ENCODE data around the gene TIGAR. TPM values are rescaled to one million over a fixed set of nuclear protein-coding genes. Genes with fewer than 3 reads are reported as not detected.
A peak's percentile ranks its signal among the peaks of the same experiment; 100 is the strongest.

The TIGAR gene, protein sequence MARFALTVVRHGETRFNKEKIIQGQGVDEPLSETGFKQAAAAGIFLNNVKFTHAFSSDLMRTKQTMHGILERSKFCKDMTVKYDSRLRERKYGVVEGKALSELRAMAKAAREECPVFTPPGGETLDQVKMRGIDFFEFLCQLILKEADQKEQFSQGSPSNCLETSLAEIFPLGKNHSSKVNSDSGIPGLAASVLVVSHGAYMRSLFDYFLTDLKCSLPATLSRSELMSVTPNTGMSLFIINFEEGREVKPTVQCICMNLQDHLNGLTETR
- polyA plus RNA-seq (ENCODE audit: insufficient read length): 15.2 TPM
- long read RNA-seq, donor 1, partial matches to known transcripts: 0 of 3 reads
- long read RNA-seq, donor 1, other reads (novel, unspliced or antisense): 0 of 3 reads
- long read RNA-seq, donor 2, partial matches to known transcripts: 0 of 3 reads
- long read RNA-seq, donor 2, other reads (novel, unspliced or antisense): 0 of 3 reads
- long read RNA-seq, donor 3, partial matches to known transcripts: 0 of 1 reads
- long read RNA-seq, donor 3, other reads (novel, unspliced or antisense): 0 of 1 reads
- long read RNA-seq, donor 4: 0 reads
- long read RNA-seq, donor 5, transcript TIGAR-201 (6 exons, 2,782 nt): major isoform, 5 of 5 reads
- long read RNA-seq, donor 5, partial matches to known transcripts: 0 of 5 reads
- long read RNA-seq, donor 5, other reads (novel, unspliced or antisense): 0 of 5 reads
- long read RNA-seq, donor 6, transcript TIGAR-201 (6 exons, 2,782 nt): major isoform, 5 of 5 reads
- long read RNA-seq, donor 6, partial matches to known transcripts: 0 of 5 reads
- long read RNA-seq, donor 6, other reads (novel, unspliced or antisense): 0 of 5 reads
- long read RNA-seq, donor 7, partial matches to known transcripts: 0 of 2 reads
- long read RNA-seq, donor 7, other reads (novel, unspliced or antisense): 0 of 2 reads
- long read RNA-seq, donor 8: 0 reads

- peak; percentile 95 for DNase-seq
Observed at GRCh38 chr12:4320853-4321701, at the start of gene TIGAR. Gene TIGAR (plus strand): TSS chr12:4321213. CDS start chr12:4321272, 59 bp downstream.

DNA sequence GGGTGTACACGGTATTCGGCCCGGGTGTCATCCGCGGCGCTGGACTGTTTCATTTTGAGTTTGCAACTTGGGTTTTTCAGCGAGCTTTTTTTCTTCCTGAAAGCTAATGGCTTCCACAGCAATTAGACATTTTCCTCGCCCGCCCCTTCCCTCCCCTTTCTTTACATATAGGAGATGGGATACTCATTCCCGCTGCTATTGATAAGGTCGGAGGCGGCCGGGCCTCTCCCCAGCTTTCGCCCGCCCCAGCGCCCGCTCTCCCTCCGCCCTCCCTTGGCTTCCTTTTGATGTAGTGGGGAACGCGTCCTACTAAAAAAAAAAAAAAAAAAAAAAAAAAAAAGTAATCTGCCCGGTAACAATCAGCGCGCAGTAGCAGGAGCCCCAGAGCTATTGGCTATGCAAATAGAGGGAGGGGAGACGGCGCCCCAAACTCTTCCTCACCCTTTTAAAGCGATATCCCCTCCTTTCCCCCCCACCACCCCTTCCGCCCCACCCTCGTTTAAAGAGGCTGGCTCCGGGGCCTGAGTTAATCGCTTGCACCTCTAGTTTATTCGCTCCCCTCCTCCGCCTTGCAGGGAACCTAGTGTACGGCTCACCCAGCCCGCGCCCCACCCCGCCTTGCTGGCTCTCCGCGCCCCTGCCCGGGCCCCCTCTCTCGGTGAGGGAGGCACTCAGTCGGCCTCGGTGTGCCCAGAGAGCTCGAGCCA is 49.1 kb upstream of the TIGAR start:
- peak; percentile 88 for DNase-seq

DNA sequence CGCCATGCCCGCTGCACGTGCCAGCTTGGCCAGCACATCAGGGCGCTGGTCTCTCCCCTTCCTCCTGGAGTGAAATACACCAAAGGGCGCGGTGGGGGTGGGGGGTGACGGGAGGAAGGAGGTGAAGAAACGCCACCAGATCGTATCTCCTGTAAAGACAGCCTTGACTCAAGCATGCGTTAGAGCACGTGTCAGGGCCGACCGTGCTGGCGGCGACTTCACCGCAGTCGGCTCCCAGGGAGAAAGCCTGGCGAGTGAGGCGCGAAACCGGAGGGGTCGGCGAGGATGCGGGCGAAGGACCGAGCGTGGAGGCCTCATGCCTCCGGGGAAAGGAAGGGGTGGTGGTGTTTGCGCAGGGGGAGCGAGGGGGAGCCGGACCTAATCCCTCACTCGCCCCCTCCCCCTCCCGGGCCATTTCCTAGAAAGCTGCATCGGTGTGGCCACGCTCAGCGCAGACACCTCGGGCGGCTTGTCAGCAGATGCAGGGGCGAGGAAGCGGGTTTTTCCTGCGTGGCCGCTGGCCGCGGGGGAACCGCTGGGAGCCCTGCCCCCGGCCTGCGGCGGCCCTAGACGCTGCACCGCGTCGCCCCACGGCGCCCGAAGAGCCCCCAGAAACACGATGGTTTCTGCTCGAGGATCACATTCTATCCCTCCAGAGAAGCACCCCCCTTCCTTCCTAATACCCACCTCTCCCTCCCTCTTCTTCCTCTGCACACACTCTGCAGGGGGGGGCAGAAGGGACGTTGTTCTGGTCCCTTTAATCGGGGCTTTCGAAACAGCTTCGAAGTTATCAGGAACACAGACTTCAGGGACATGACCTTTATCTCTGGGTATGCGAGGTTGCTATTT is 48.4 kb upstream of the TIGAR start:
- DNase-seq: peak; percentile 70

GRCh38 chr12:4273273-4273651 is 47.8 kb upstream of the TIGAR start:
- DNase-seq: no peak

DNA sequence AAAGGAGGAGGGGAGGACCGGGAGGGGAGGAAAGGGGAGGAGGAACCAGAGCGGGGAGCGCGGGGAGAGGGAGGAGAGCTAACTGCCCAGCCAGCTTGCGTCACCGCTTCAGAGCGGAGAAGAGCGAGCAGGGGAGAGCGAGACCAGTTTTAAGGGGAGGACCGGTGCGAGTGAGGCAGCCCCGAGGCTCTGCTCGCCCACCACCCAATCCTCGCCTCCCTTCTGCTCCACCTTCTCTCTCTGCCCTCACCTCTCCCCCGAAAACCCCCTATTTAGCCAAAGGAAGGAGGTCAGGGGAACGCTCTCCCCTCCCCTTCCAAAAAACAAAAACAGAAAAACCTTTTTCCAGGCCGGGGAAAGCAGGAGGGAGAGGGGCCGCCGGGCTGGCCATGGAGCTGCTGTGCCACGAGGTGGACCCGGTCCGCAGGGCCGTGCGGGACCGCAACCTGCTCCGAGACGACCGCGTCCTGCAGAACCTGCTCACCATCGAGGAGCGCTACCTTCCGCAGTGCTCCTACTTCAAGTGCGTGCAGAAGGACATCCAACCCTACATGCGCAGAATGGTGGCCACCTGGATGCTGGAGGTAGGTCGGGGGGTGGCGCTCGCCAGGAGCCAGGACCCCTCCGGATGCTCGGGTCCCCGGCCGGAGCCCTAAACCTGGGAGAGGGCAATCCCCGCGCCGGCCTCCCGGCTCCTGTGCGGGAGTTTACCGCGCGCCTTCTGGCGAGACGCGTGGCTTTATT is 47.2 kb upstream of the TIGAR start, which contains the start of gene CCND2:
Gene CCND2 (plus strand): TSS at position 111 of the 744 bp plus-strand sequence. CDS start 279 bp downstream, at position 390.
- DNase-seq: peak; percentile 94

DNA sequence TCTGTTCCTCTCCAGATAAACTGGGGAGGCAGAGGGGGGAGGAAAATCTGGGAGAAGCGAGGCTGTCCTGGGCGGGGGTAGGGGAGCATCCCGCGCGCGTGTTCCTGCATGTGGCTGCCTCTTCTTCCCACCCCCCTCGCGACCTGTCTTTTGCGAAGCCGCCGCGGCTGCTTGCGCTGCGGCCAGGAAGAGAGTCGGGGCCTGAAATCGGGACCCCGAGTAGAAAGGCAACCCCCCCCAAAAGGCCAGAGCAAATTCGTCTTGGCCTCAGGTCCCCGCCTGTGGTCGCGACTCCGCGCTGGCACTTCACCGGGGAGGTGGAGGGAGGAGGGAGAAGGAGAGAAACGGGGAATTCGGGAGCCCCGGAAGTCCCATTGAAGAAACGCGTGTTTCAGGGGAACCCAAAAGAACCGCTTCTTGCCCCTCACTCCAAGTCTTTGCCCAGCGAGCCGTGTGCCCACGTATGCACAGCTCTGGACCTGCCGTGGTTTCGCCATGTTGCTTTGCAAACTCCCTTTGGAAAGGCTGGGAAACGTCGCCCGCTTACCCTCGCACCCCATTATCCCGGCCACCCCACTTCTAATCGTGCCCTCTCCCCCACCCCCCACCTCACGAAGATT is 46.5 kb upstream of the TIGAR start:
- no peak for DNase-seq

DNA sequence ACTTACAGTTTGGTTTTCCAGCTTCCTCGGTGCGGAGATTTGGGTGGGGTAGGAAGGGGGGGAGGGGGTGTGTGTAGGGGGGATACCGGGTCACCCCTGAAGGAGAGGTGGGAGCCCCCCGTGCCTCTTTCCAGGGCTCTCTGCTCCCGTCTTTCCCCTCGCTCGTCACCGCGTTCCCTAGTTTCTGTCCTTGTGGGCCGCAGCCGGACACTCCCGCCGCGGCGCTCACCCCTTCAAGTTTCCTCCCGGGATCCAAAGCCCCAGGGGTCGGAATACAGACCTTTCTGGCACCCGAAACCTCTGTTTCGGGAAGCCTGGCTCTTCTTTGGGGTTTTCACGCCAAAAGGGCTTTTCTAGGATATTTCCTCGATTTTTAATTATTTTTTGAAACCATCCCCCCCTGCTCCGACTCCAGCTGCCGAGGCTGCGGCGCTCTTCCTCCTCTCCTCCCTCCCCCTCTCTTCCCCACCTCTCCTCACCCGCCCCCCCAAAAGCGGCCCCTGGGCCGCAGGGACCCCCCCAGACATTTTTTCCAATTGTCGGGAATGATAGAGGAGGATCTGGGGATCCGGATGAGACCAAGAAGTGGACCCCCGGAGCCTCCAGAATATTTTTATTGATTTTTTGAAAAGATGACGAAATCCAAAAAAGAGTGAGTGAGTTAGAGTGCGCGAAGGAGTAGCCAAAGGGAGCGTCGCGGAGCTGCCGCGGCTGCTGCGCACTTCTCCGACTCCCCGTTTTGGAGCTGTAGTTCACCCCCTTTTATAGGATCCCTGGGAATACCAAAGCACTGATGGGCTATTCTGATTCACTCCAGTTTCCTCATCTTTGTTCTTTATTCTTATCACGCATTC is 45.8 kb upstream of the TIGAR start:
- DNase-seq: peak; percentile 58

DNA sequence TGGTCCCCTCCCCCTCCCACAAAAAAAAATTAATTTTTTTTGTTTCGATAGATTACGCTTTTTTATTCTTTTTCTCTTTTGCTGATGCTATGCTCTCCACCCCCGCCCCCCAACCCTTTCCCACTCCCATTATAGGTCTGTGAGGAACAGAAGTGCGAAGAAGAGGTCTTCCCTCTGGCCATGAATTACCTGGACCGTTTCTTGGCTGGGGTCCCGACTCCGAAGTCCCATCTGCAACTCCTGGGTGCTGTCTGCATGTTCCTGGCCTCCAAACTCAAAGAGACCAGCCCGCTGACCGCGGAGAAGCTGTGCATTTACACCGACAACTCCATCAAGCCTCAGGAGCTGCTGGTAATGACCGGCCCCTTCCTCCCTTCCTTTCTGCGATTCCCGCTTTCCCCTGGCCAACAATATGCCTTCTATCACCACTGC is 45.1 kb upstream of the TIGAR start:
- DNase-seq: no peak

DNA sequence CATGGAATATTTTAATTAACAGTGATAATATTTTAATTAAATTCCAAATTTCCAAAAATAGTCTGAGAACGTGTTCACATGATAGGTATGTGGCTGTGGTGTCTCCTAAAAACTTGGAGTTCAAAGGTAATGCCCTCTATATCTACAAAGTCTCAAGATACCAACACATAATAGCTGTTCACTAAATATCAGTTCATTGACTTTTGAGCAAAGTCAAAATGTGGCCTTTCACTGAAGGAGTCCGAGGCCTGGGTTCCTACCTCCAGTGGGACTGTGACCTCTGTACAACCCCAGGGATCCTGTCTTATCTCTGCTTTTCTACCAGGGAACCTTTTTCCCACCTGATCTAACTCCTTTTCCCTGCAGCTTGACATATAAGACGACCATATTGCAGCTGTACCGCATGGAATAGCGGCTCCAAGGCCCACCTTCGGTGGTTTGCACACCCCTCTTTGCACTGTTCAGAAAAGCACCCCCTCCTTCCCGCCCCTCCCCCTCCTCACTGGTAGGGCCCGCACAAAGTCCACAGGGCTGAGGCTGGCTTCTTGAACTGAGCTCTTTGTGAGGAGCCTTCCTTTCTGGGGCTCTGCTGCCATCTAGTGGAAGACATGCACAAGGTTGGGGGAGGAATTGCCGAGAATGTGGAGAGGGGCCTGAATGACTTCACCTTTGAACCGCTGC is 44.3 kb upstream of the TIGAR start:
- DNase-seq: peak; percentile 96

DNA sequence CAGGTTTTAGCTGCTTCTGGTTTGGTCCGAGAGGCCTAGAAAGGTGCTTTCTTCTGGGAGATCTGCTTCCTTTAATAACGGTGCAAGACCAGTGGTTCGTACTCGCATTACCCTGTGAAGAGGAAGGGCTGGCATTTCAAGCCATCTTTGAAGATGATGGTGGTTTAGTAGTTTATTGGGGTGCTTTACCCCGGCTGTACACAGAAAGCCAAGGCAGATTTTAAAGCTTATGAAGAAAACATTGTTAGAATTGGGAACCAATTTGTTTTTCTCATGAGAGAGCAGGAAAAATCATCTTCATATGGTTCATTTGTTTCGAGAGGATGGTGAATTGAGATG is 43.8 kb upstream of the TIGAR start:
- no peak for DNase-seq

- no peak for DNase-seq
Observed at GRCh38 chr12:4277857-4278256, 43.2 kb upstream of the TIGAR start.

GRCh38 chr12:4278329-4279197 is 42.5 kb upstream of the TIGAR start:
- no peak for DNase-seq

GRCh38 chr12:4279198-4279690 is 41.8 kb upstream of the TIGAR start:
- no peak for DNase-seq

GRCh38 chr12:4280351-4281163 is 40.5 kb upstream of the TIGAR start:
- no peak for DNase-seq

DNA sequence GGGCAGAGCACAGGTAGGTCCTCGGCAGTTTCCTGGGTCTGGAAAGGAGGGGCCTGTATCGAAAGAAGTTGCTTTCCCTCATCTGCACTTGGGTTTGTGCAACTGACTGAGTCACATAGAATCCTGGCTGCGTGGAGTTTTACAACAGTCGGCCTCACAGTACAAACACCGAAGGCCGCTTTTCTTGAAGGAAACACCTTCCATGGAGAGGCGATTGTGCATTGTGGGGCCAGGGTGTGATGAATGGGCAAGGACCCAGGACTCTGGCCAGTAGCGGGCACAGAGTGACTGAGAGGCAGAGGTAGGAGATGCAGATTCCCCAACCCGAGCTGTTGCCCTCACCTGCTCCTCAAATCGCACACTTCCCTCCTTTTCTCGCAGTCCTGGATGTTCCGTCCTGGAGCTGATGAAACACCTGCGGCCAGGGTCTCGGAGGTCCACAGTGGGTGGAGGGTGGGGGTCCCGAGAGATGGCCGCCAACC is 39.8 kb upstream of the TIGAR start:
- DNase-seq: no peak

All from left kidney (tissue), 8 donors.